PC-9 (cell line): ENCODE measurements around the gene MMP2. TPM values are rescaled to one million over a fixed set of nuclear protein-coding genes. Genes with fewer than 3 reads are reported as not detected.

ENCODE experiments used
- BruUV-seq: library from RNA; stranded (reverse); fragments of 400-500 nt; replicated peaks from 2 replicates; lab custom pipeline; 2021; lab: Mats Ljungman, UMichigan
- CTCF ChIA-PET: fragments of 300-600 bp; sonication (Branson Sonifier 250); formaldehyde crosslinking; loops from one replicate; lab custom pipeline; 2022; ENCODE audit warnings: antibody characterized with exemption; lab: Charles Lee
- POLR2A ChIA-PET: fragments of 300-600 bp; sonication (Branson Sonifier 250); formaldehyde crosslinking; loops from one replicate; lab custom pipeline; 2022; ENCODE audit warnings: antibody characterized with exemption; ENCODE audit not compliant: unreplicated experiment; lab: Charles Lee
- DNase-seq, 2 experiments: peaks; one replicate each; pipeline versions ENCODE4 v3.0.0 to v3.0.0-alpha.2; 2015 to 2022; ENCODE audit warnings: mixed read lengths in 1 of 2
- H2AFZ ChIP-seq: fragments of 200-600 bp; sonication (generic); 2 replicates; pipeline ENCODE4 v1.8.1; 2017; ENCODE audit warnings: antibody characterized with exemption
- H3F3A ChIP-seq: fragments of 200-600 bp; sonication (generic); 2 replicates; pipeline ENCODE4 v1.8.1; 2017; ENCODE audit warnings: antibody characterized with exemption, mild to moderate bottlenecking, low read depth; ENCODE audit not compliant: insufficient read depth
- H3K27ac ChIP-seq: fragments of 200-600 bp; sonication (generic); 2 replicates; pipeline ENCODE4 v1.6.1; 2016; ENCODE audit warnings: mixed run types
- H3K27me3 ChIP-seq: fragments of 200-600 bp; sonication (generic); 2 replicates; pipeline ENCODE4 v1.6.1; 2016; ENCODE audit warnings: low read depth, mixed run types; ENCODE audit not compliant: insufficient read depth
- H3K36me3 ChIP-seq: fragments of 200-600 bp; sonication (generic); 2 replicates; pipeline ENCODE4 v1.6.1; 2016; ENCODE audit warnings: low read depth, mixed run types
- H3K4me1 ChIP-seq: fragments of 200-600 bp; sonication (generic); replicated peaks from 2 replicates; pipeline ENCODE4 v1.6.1; 2016; ENCODE audit warnings: mixed run types; ENCODE audit not compliant: insufficient read depth
- H3K4me2 ChIP-seq: fragments of 200-600 bp; sonication (generic); 2 replicates; pipeline ENCODE4 v1.6.1; 2017; ENCODE audit warnings: mixed run types
- H3K4me3 ChIP-seq: fragments of 200-600 bp; sonication (generic); 2 replicates; pipeline ENCODE4 v1.6.1; 2016; ENCODE audit warnings: mixed run types
- H3K79me2 ChIP-seq: fragments of 200-600 bp; sonication (generic); 2 replicates; pipeline ENCODE4 v1.6.1; 2017; ENCODE audit warnings: low read depth, mixed run types
- H3K9me2 ChIP-seq: fragments of 200-600 bp; sonication (generic); 2 replicates; pipeline ENCODE4 v1.8.1; 2017; ENCODE audit warnings: mild to moderate bottlenecking; ENCODE audit not compliant: insufficient read depth
- H3K9me3 ChIP-seq: fragments of 200-600 bp; sonication (generic); 2 replicates; pipeline ENCODE4 v1.8.1; 2016; ENCODE audit warnings: low read depth; ENCODE audit not compliant: insufficient read depth
- H4K20me1 ChIP-seq: fragments of 200-600 bp; sonication (generic); 2 replicates; pipeline ENCODE4 v1.8.1; 2017; ENCODE audit not compliant: insufficient read depth
- EZH2 ChIP-seq: fragments of 200-600 bp; sonication (generic); IDR thresholded peaks from 2 replicates; pipeline ENCODE4 v1.8.0; 2017; ENCODE audit warnings: antibody characterized with exemption, low read depth
- intact Hi-C: fragments of 100-400 bp; cut with micrococcal nuclease; formaldehyde crosslinking; loops from one replicate; pipeline ENCODE4 v1.10.0; 2022; ENCODE audit not compliant: unreplicated experiment
- total RNA-seq: library from RNA; stranded (reverse); gene quantifications from 2 replicates; pipeline ENCODE4 v1.2.3, GENCODE V29; 2021
- TF ChIP-seq, protein P1 (sequence below): fragments of 200-600 bp; sonication (generic); conservative IDR thresholded peaks from 2 replicates; pipeline ENCODE4 v1.6.1; 2017; ENCODE audit warnings: mixed run types, antibody characterized with exemption, mild to moderate bottlenecking, moderate library complexity

Gene MMP2
- total RNA-seq, 1 experiment from 2014 or later = 0.50 TPM

DNA sequence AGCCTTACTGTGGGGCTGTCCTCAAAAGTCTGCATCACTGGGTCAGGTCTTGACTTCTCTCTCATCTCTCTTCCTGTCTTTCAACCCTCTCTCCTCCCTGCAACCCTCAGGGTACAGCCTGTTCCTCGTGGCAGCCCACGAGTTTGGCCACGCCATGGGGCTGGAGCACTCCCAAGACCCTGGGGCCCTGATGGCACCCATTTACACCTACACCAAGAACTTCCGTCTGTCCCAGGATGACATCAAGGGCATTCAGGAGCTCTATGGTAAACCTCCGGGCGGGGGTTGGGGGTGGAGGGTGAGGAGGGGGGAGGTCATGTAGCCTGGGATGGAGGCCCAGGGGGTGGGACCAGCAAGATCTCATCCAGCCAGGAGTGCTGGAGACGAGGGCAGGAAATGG lies 12.7 kb downstream of the MMP2 start:
- Histone ChIP-seq H3K36me3 (no peaks in the 10 kb centered on the region), H3K27me3 (no peaks in the 10 kb centered on the region), H3F3A (no peaks in the 10 kb centered on the region), H4K20me1 (no peaks in the 10 kb centered on the region), H3K9me3 (no peaks in the 10 kb centered on the region), H3K79me2 (no peaks in the 10 kb centered on the region), H3K9me2 (no peaks in the 10 kb centered on the region), H3K4me1 (no peaks in the 10 kb centered on the region), H3K27ac (no peak overlapping the region), H3K4me2 (no peak overlapping the region), H3K4me3 (no peak overlapping the region), H2AFZ (no peak overlapping the region)
- ChIA-PET POLR2A (no interaction called here), CTCF (no interaction called here)
- no TSS peak for BruUV-seq
- intact Hi-C loops = no loop called here
- DNase-seq = no peak
- TF ChIP-seq, protein P1, sequence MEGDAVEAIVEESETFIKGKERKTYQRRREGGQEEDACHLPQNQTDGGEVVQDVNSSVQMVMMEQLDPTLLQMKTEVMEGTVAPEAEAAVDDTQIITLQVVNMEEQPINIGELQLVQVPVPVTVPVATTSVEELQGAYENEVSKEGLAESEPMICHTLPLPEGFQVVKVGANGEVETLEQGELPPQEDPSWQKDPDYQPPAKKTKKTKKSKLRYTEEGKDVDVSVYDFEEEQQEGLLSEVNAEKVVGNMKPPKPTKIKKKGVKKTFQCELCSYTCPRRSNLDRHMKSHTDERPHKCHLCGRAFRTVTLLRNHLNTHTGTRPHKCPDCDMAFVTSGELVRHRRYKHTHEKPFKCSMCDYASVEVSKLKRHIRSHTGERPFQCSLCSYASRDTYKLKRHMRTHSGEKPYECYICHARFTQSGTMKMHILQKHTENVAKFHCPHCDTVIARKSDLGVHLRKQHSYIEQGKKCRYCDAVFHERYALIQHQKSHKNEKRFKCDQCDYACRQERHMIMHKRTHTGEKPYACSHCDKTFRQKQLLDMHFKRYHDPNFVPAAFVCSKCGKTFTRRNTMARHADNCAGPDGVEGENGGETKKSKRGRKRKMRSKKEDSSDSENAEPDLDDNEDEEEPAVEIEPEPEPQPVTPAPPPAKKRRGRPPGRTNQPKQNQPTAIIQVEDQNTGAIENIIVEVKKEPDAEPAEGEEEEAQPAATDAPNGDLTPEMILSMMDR = no peak
- no peak for TF ChIP-seq EZH2

DNA sequence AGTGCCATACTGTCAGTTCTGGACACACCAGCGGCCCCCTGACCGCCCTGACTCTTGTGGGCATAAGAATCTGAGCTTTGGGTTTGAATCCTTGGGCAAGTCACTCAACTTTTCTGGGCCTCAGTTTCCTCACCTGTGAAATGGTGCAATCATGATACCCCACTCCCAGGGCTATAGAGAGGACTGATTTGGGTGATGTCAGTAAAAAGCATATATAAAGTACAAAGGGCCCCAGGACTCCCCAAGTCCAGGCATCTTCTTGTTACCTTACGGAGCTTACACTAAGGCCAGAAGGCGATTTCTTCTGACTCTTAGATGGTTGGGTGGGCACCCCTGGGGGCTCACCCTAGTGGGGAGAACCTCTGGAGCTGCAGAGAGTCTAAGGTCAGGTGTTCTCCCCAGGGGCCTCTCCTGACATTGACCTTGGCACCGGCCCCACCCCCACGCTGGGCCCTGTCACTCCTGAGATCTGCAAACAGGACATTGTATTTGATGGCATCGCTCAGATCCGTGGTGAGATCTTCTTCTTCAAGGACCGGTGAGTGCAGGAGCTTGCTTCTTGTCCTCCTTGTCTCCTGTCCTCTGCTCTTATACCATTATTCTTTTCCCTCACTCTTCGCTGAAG lies 13.9 kb downstream of the MMP2 start:
- DNase-seq = no peak
- no peaks in the 10 kb centered on the region for H3K9me2 ChIP-seq
- no peaks in the 10 kb centered on the region for H3K36me3 ChIP-seq
- H4K20me1 ChIP-seq = no peaks in the 10 kb centered on the region
- no peak for TF ChIP-seq EZH2
- TF ChIP-seq, protein P1 = no peak
- ChIA-PET CTCF (no interaction called here), POLR2A (no interaction called here)
- intact Hi-C loops = no loop called here
- H3K9me3 ChIP-seq = no peaks in the 10 kb centered on the region
- H3F3A ChIP-seq = no peaks in the 10 kb centered on the region
- BruUV-seq = no TSS peak
- H3K4me1 ChIP-seq = no peaks in the 10 kb centered on the region
- no peaks in the 10 kb centered on the region for H3K27me3 ChIP-seq
- H3K4me2 ChIP-seq = no peak overlapping the region
- no peak overlapping the region for H2AFZ ChIP-seq
- no peaks in the 10 kb centered on the region for H3K79me2 ChIP-seq
- no peak overlapping the region for H3K27ac ChIP-seq
- H3K4me3 ChIP-seq = no peak overlapping the region

DNA sequence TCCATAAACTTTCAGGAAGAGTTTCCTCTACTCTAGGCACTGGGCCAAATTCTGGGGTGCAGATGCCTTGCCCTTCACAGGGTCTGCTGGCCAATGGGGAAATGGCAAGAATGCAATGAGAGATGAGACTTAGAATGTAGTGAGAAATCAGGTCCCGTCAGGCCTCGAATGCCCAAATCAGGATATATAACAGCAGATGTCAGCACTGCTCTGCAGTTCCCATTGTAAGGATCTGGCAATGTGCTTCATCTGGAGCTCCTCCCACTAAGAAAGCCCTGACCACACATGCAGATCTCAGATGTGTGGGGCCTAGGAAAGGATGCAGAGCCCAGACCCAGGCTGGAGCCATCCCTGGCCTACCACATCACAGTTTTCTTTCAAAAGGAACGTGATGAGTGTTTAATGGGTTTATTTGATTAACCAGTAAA lies 16.0 kb downstream of the MMP2 start:
- CTCF ChIA-PET = interaction anchor here (1.0 kb wide), 2 partner anchors 15 to 30 kb away, joined by 5 to 17 read pairs; no protein-coding TSS in a partner anchor
- intact Hi-C loops = loop anchor here (1.0 to 2.0 kb wide), 2 partner anchors 48 to 206 kb away; no protein-coding TSS in a partner anchor

More for the DNA sequence above, 16.0 kb downstream of the MMP2 start:
- Histone ChIP-seq H3K79me2 (no peaks in the 10 kb centered on the region), H2AFZ (no peak overlapping the region), H3K27me3 (no peaks in the 10 kb centered on the region), H4K20me1 (no peaks in the 10 kb centered on the region), H3K36me3 (no peaks in the 10 kb centered on the region), H3K4me2 (no peak overlapping the region), H3K9me3 (no peaks in the 10 kb centered on the region), H3F3A (peaks cover 11% of the 10 kb centered on the region; the same call in 1 of the 2 replicates), H3K4me1 (peaks cover 15% of the 10 kb centered on the region), H3K27ac (no peak overlapping the region), H3K9me2 (no peaks in the 10 kb centered on the region), H3K4me3 (no peak overlapping the region)
- DNase-seq = no peak
- POLR2A ChIA-PET = interaction anchor here (0.5 kb wide), 1 partner anchor 152 kb away, joined by 6 read pairs; no protein-coding TSS in a partner anchor
- TF ChIP-seq, protein P1 = no peak; the same call in 1 of the 2 replicates
- TF ChIP-seq EZH2 = no peak
- no TSS peak for BruUV-seq
